Astrocyte (in vitro differentiated cells and primary cell): ENCODE measurements around the gene TMBIM1. TPM values are rescaled to one million over a fixed set of nuclear protein-coding genes. Genes with fewer than 3 reads are reported as not detected.
"Not testable (repeated sequence)": the region's sequence is repeated elsewhere in the genome, so short reads cannot be mapped to it uniquely, and the experiment has no call there.

ENCODE experiments used
- DNase-seq: peaks from one replicate; pipeline ENCODE4 v3.0.0-alpha.2; 2010; ENCODE audit warnings: low read depth
- FAIRE-seq: peaks from 2 replicates; lab custom pipeline; 2011; peaks lifted over from hg19 to GRCh38; lab: Jason Lieb, UNC
- H2AFZ ChIP-seq: 2 replicates; pipeline ENCODE4 v1.6.0; 2012; ENCODE audit warnings: low read depth, low read length, inconsistent platforms
- H3K27ac ChIP-seq: 2 replicates; pipeline ENCODE4 v1.5.1; 2011; ENCODE audit warnings: low read depth, low read length, inconsistent platforms
- H3K27me3 ChIP-seq: 2 replicates; pipeline ENCODE4 v1.6.0; 2011; ENCODE audit warnings: low read length, inconsistent platforms; ENCODE audit not compliant: insufficient read depth
- H3K36me3 ChIP-seq: 2 replicates; pipeline ENCODE4 v1.5.1; 2011; ENCODE audit warnings: low read length, inconsistent platforms; ENCODE audit not compliant: insufficient read depth
- H3K4me1 ChIP-seq: 2 replicates; pipeline ENCODE4 v1.5.1; 2011; ENCODE audit warnings: low read length, inconsistent platforms; ENCODE audit not compliant: insufficient read depth
- H3K4me2 ChIP-seq: 2 replicates; pipeline ENCODE4 v1.6.0; 2012; ENCODE audit warnings: low read length, inconsistent platforms
- H3K4me3 ChIP-seq: 2 replicates; pipeline ENCODE4 v1.5.1; 2011; ENCODE audit warnings: low read depth, mild to moderate bottlenecking, low read length, inconsistent platforms; ENCODE audit not compliant: insufficient read depth
- H3K79me2 ChIP-seq: 2 replicates; pipeline ENCODE4 v1.6.0; 2012; ENCODE audit warnings: mild to moderate bottlenecking, low read length, inconsistent platforms; ENCODE audit not compliant: insufficient read depth
- H3K9ac ChIP-seq: 2 replicates; pipeline ENCODE4 v1.6.0; 2012; ENCODE audit warnings: mild to moderate bottlenecking, low read length, inconsistent platforms
- H3K9me3 ChIP-seq: 2 replicates; pipeline ENCODE4 v1.5.1; 2012; ENCODE audit warnings: low read depth, mild to moderate bottlenecking, low read length, inconsistent platforms; ENCODE audit not compliant: insufficient read depth
- H4K20me1 ChIP-seq: 2 replicates; pipeline ENCODE4 v1.6.0; 2012; ENCODE audit warnings: low read length, inconsistent platforms; ENCODE audit not compliant: insufficient read depth
- H3K27ac Mint-ChIP-seq: one replicate; pipeline ENCODE4 v1.8.0; 2021; ENCODE audit warnings: mild to moderate bottlenecking, mixed read lengths; ENCODE audit not compliant: unreplicated experiment
- H3K27me3 Mint-ChIP-seq: one replicate; pipeline ENCODE4 v1.8.0; 2021; ENCODE audit warnings: low read depth, mixed read lengths; ENCODE audit not compliant: unreplicated experiment
- H3K36me3 Mint-ChIP-seq: one replicate; pipeline ENCODE4 v1.8.0; 2021; ENCODE audit warnings: low read depth, mixed read lengths; ENCODE audit not compliant: unreplicated experiment
- H3K4me1 Mint-ChIP-seq: one replicate; pipeline ENCODE4 v1.8.0; 2021; ENCODE audit warnings: low read depth, mixed read lengths; ENCODE audit not compliant: unreplicated experiment
- H3K4me3 Mint-ChIP-seq: one replicate; pipeline ENCODE4 v1.8.0; 2021; ENCODE audit warnings: mild to moderate bottlenecking, moderate library complexity, mixed read lengths; ENCODE audit not compliant: unreplicated experiment
- H3K9me3 Mint-ChIP-seq: one replicate; pipeline ENCODE4 v1.8.0; 2021; ENCODE audit warnings: mild to moderate bottlenecking, mixed read lengths; ENCODE audit not compliant: unreplicated experiment
- CTCF ChIP-seq: IDR thresholded peaks from 2 replicates; pipeline ENCODE4 v1.5.1; 2011; ENCODE audit warnings: low read depth, mild to moderate bottlenecking, inconsistent platforms, low read length, moderate library complexity; ENCODE audit not compliant: insufficient read depth
- EZH2 ChIP-seq: IDR thresholded peaks from 2 replicates; pipeline ENCODE4 v1.6.1; 2012; ENCODE audit warnings: mild to moderate bottlenecking, low read length, inconsistent platforms; ENCODE audit not compliant: insufficient read depth
- total RNA-seq: library from RNA; stranded (reverse); gene quantifications from 2 replicates; pipeline ENCODE4 v1.2.1, GENCODE V29; 2021

TMBIM1 gene
- total RNA-seq, 1 donor from 2014 or later = 37.2 TPM

- DNase-seq (no peak), FAIRE-seq (no peak)
- TF ChIP-seq CTCF (no peak), EZH2 (no peak)
Measured at GRCh38 chr2:218313356-218313755, 21.1 kb upstream of the TMBIM1 start.

GRCh38 chr2:218312267-218312756 lies 20.0 kb upstream of the TMBIM1 start:
- H3K9me3 Mint-ChIP-seq = peaks cover 2% of the 10 kb centered on the region
- no peaks in the 10 kb centered on the region for H3K9me3 ChIP-seq
- no peak overlapping the region for H2AFZ ChIP-seq
- TF ChIP-seq CTCF (no peak), EZH2 (no peak)
- H3K27me3 Mint-ChIP-seq = peaks cover 7% of the 10 kb centered on the region
- no peak overlapping the region for H3K9ac ChIP-seq
- DNase-seq (no peak), FAIRE-seq (no peak)
- H3K4me3 Mint-ChIP-seq = no peak overlapping the region
- no peaks in the 10 kb centered on the region for H3K79me2 ChIP-seq
- no peak overlapping the region for H3K4me3 ChIP-seq
- H3K4me2 ChIP-seq = no peak overlapping the region
- H3K27me3 ChIP-seq = no peaks in the 10 kb centered on the region
- no peak overlapping the region for H3K27ac ChIP-seq
- H3K4me1 Mint-ChIP-seq = peaks cover 5% of the 10 kb centered on the region
- no peaks in the 10 kb centered on the region for H4K20me1 ChIP-seq
- no peak overlapping the region for H3K27ac Mint-ChIP-seq
- no peaks in the 10 kb centered on the region for H3K4me1 ChIP-seq
- H3K36me3 ChIP-seq = no peaks in the 10 kb centered on the region
- no peaks in the 10 kb centered on the region for H3K36me3 Mint-ChIP-seq

More at GRCh38 chr2:218313356-218313755, 21.1 kb upstream of the TMBIM1 start:
- H3K4me3 Mint-ChIP-seq = no peak overlapping the region
- no peaks in the 10 kb centered on the region for H3K9me3 ChIP-seq
- no peak overlapping the region for H2AFZ ChIP-seq
- no peak overlapping the region for H3K4me2 ChIP-seq
- H3K27me3 Mint-ChIP-seq = peaks cover 10% of the 10 kb centered on the region
- no peaks in the 10 kb centered on the region for H3K79me2 ChIP-seq
- no peaks in the 10 kb centered on the region for H4K20me1 ChIP-seq
- H3K27me3 ChIP-seq = no peaks in the 10 kb centered on the region
- no peaks in the 10 kb centered on the region for H3K36me3 Mint-ChIP-seq
- no peaks in the 10 kb centered on the region for H3K36me3 ChIP-seq
- H3K4me1 Mint-ChIP-seq = peaks cover 5% of the 10 kb centered on the region
- H3K4me1 ChIP-seq = no peaks in the 10 kb centered on the region
- no peak overlapping the region for H3K4me3 ChIP-seq
- H3K27ac ChIP-seq = no peak overlapping the region
- H3K27ac Mint-ChIP-seq = no peak overlapping the region
- no peaks in the 10 kb centered on the region for H3K9me3 Mint-ChIP-seq
- no peak overlapping the region for H3K9ac ChIP-seq

- not testable (repeated sequence) for H3K27ac Mint-ChIP-seq, H3K4me1 ChIP-seq, H3K27me3 Mint-ChIP-seq, H3K4me3 Mint-ChIP-seq, H3K36me3 Mint-ChIP-seq, H3K4me1 Mint-ChIP-seq, H3K4me3 ChIP-seq, FAIRE-seq, H2AFZ ChIP-seq, H3K9ac ChIP-seq, H3K27me3 ChIP-seq, H3K9me3 Mint-ChIP-seq, H3K36me3 ChIP-seq, H3K4me2 ChIP-seq, H3K79me2 ChIP-seq, H3K27ac ChIP-seq, H3K9me3 ChIP-seq, H4K20me1 ChIP-seq, DNase-seq
Measured at GRCh38 chr2:218311541-218312266, 19.4 kb upstream of the TMBIM1 start.
